ENCODE data around the gene FN1.
"Not testable (repeated sequence)": the region's sequence is repeated elsewhere in the genome, so short reads cannot be mapped to it uniquely, and the experiment has no call there.

FN1 gene

DNA sequence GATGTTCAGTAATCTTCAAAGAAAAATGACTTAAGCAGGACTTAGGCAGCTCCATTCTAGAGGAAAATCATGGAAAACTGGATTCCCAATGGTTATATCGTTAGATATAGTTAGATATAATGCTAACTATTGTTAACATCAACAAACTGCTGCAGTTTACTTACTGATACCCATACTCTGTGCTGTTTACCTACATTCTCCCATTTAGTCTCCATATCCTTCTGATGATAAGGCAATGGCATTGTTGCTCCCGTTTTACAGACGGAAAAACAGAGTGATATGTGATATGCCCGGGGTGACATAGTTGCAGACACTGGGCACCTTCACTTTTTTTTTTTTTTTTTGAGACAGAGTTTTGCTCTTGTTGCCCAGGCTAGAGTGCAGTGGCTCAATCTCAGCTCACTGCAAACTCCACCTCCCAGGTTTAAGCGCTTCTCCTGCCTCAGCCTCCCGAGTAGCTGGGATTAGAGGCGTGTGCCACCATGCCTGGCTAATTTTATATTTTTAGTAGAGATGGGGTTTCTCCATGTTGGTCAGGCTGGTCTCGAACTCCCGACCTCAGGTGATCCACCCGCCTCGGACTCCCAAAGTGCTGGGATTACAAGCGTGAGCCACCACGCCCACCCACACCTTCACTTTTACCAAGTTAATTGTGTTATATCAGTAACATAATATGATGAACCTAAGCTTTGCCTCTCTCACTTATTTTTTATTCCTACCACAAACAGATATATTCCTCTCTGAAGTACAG is 25.5 kb downstream of the FN1 start:
- in situ Hi-C loops (cut with HindIII; ENCODE audit: low sequenced_read_pairs): not testable (repeated sequence)

DNA sequence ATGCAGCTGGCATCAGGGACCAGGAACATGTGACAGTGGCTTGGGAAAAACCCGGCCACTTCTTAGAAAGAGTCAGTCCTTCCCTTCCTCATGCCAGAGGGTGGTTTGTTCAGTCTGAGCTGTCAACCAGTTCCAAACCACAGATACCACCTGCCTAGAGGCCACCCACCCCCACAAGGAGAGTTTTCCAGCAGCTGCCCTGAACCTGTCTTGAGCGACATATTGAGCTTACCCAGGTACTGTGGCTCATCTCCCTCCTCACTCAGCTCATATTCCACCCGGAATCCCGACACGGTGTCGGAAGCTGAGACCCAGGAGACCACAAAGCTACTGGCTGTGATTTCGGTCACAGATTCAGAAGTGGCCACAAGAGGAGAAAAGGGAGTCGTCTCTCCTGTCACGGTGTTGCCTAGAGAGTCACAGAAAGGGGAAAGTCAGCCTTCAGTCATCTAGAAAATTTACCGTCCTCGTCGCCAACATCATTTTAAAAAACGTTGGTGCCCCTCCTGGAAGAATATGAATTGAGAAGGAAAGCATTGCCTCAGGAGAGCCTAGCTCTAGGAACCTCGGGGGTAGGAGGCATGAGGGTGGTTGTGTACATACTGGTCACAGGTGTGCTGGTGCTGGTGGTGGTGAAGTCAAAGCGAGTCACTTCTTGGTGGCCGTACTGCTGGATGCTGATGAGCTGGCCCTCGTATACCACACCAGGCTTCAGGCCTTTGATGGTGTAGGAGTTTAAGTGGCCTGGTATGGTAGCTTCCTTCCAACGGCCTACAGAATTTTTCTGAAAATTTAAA is 26.3 kb downstream of the FN1 start:
- in situ Hi-C loops (cut with HindIII; ENCODE audit: low sequenced_read_pairs): no loop called here

DNA sequence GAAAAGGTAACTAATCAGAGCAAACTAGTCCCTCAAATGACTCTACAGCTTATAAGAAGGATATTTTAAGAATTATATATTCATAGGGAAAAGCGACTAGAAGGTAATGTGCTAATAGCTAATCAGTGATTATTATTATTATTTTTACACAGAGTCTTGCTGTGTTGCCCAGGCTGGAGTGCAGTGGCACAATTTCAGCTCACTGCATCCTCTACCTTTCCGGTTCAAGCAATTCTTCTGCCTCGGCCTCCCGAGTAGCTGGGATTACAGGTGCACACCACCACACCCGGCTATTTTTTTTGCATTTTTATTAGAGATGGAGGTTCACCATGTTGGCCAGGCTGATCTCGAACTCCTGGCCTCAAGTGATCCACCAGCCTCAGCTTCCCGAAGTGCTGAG is 27.4 kb downstream of the FN1 start:
- in situ Hi-C loops (cut with HindIII; ENCODE audit: low sequenced_read_pairs): not testable (repeated sequence)

DNA sequence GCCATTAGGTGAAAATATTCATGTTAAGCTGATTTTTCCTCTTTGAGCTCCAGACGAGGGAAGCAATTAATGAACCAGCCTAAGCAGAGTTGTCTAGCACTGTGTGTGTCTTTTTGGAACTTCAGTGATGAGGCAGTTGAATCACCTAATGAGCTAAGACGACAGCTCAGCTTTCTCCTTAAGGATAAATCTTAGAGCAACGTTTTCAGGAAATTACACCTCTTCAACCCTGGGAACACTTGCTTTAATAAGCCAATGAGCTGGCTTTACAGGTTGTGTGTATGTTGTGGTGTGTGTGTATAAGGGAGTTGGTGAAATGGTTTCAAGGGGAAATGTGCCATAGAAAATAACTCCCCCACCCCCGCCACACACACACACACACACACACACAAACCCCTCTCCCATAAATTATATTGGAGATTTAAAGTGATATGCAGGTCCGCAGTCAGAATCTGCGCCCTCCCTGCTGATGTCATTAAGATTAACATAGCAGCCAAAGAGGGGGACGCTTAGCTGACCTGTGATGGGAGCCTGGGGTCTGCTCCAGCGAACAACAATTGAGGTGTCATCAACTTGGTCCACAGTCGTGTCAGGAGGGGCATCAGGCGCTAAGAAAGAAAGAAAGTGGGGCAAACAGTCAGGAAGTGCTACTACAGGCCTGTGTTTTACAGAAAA is 28.1 kb downstream of the FN1 start:
- in situ Hi-C loops (cut with HindIII; ENCODE audit: low sequenced_read_pairs): no loop called here

- in situ Hi-C loops (cut with HindIII; ENCODE audit: low sequenced_read_pairs): no loop called here
Measured at GRCh38 chr2:215407061-215407460, 28.8 kb downstream of the FN1 start.

DNA sequence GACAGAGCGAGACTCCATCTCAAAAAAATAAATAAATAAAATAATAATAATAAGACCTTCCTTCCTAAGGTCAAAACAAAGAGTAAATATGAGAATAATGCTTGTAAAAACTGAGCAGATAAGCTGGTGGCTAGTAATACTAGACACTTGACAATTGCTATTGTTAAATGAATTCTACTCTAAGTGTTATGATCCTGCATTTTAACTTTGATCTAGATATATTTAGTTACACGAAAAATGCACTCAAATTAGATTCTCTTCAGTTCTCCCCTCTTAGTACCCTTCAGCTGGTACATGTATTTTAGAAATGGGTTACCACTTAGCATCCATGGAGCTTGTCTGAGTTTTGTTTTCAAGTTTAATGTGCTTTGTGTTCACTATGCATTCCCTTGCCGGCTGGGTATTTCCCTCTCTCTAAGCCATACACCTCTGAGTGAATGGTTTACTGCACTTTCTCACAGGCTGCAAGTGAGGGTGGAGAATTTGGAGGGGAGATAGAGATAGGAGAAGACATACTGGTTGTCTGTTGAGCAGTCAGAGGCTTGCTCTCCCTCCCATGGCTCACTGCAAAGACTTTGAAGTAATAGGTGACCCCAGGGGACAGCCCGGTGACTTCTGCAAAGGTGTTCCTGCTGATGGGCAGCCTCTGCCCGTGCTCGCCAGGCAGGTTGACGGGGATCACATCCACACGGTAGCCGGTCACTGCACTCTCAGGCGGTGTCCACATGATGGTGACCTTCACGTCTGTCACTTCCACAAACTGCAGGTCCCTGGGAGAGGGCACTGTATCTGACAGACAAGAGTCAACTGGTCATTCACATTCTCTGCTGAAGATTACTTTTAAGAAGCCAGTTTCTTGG is 29.9 kb downstream of the FN1 start:
- in situ Hi-C loops (cut with HindIII; ENCODE audit: low sequenced_read_pairs): no loop called here

DNA sequence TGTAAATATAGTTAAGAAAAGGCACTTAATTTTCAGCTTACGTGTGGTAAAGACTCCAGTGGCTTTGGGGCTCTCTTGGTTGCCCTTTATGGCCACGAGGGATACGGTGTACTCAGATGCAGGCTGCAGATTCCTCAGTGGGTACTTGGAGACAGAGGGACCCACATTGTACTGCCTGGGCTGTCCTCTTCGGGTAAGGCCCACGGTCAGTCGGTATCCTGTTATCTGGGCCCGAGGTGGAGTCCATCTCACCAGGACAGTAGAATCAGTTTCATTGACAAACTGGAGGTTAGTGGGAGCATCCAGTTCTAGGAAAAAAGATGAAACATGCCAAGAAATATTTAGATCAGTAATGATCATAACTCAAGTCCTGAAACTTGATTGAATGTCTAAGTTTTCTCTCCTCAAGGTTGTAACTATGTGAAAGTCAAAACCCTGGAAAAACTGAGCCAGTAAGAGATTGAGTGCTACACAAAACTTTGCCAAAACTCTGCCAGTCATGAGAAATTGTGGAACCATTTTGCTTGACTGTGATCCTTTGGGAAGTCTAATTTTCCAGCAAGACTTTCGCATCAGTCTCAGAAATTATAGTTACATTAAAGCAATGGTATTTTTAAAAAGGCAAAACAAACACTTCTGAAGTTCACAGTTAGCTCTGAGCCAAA is 31.4 kb downstream of the FN1 start:
- in situ Hi-C loops (cut with HindIII; ENCODE audit: low sequenced_read_pairs): no loop called here

DNA sequence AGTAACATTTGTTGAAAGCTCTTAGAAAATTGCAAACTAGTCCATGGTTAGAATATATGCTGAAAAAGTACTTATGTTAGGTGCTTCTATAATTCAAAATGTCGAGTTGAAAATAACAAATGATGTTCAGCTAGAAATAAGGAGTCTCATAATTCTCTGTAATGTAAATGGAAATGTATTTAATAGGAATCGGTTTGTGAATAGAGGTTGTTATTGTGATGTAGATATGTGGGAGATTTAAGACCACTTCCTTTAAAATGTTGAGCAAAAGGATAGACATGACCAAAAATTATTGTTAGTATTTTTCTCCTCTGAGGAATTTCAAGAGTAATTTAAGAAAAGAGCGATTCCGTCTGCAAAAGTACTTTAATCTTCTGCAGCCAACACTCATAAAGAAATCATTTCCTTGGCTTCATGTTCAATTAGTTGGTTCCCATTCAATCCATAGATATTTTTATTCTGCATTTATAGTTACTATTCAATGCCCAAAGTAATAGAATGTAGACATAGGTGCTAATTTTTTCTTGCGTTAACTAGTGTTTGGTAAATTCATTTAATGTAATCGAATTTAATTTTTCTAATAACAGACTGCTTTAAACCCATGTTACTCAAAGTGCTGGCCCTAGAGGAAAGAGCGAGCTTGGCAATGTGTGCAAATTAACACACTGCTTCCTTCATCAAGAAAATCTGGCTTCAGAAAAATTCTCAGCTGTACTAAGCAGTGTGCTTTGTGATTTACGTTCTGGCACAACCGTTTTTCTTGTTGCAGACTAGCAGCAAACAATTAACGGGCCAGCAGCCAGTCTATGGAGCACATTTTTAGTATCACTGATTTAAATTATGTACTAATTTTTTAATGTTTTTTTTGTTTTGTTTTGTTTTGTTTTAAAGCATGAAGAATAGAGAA is 32.2 kb downstream of the FN1 start:
- in situ Hi-C loops (cut with HindIII; ENCODE audit: low sequenced_read_pairs): no loop called here

GRCh38 chr2:215401896-215402379 is 33.9 kb downstream of the FN1 start:
- in situ Hi-C loops (cut with HindIII; ENCODE audit: low sequenced_read_pairs): no loop called here

DNA sequence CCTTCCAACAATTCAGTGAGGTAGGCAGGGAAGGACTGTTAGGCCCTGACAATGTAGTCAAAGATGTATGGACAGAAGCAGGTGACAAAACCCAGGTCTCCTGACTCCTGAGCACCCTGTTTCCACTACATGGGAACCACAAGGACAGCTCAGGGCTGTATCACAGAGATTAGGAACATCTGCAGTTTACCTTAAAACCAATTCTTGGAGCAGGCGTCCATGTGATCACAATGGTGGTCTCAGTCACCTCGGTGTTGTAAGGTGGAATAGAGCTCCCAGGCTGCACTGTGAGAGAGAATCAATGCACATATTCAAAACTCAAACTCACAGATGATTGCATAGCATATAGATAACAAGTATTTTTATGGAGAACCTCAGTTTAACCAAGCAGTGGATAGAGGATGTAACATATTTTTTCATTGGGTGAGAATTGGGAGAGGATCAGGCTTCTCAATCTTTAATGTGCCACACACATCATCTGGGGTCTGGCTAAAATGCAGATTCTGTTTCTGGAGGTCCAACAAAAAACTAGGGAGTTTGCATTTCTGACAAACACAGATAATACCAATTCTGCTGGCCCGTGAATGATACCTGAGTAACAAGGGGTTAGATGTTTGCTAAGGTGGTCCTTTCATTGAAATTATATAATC is 36.7 kb downstream of the FN1 start:
- in situ Hi-C loops (cut with HindIII; ENCODE audit: low sequenced_read_pairs): no loop called here

GRCh38 chr2:215397632-215398341 is 38.1 kb downstream of the FN1 start:
- in situ Hi-C loops (cut with HindIII; ENCODE audit: low sequenced_read_pairs): no loop called here

- in situ Hi-C loops (cut with HindIII; ENCODE audit: low sequenced_read_pairs): no loop called here
Measured at GRCh38 chr2:215396595-215397313, 39.1 kb downstream of the FN1 start.

- in situ Hi-C loops (cut with HindIII; ENCODE audit: low sequenced_read_pairs): no loop called here
Measured at GRCh38 chr2:215395687-215396460, 40.0 kb downstream of the FN1 start.

GRCh38 chr2:215394102-215394805 is 41.6 kb downstream of the FN1 start:
- in situ Hi-C loops (cut with HindIII; ENCODE audit: low sequenced_read_pairs): no loop called here

GRCh38 chr2:215392687-215393270 is 43.1 kb downstream of the FN1 start:
- in situ Hi-C loops (cut with HindIII; ENCODE audit: low sequenced_read_pairs): no loop called here

GRCh38 chr2:215392164-215392563 is 43.7 kb downstream of the FN1 start:
- in situ Hi-C loops (cut with HindIII; ENCODE audit: low sequenced_read_pairs): no loop called here
